ENCODE results near the gene ZFR2.

The ZFR2 gene

GRCh38 chr19:3776479-3777040 lies 92.3 kb downstream of the ZFR2 start:
- H2AFZ ChIP-seq (ENCODE audit: low read length): no peak overlapping the region
- TF ChIP-seq CTCF (IDR thresholded peaks at IDR 0.05; ENCODE audit: low read length) (no peak), EZH2 (IDR thresholded peaks at IDR 0.05; ENCODE audit: borderline replicate concordance, low read length) (no peak)
- H4K20me1 ChIP-seq (ENCODE audit: insufficient read depth, low read length): no peaks in the 10 kb centered on the region
- no peaks in the 10 kb centered on the region for H3F3A ChIP-seq (ENCODE audit: insufficient read depth, low read length)
- no peaks in the 10 kb centered on the region for H3K9me2 ChIP-seq (ENCODE audit: low read depth, low read length)
- no peak overlapping the region for H3K27ac ChIP-seq (ENCODE audit: low read depth, low read length, poor library complexity, severe bottlenecking)
- H3K9me3 ChIP-seq (ENCODE audit: low read length): peaks cover 6% of the 10 kb centered on the region
- no peaks in the 10 kb centered on the region for H3K79me2 ChIP-seq (ENCODE audit: insufficient read depth, low read length)
- H3K27me3 ChIP-seq (ENCODE audit: insufficient read depth, low read length): peaks cover 4% of the 10 kb centered on the region; the same call in 1 of the 2 replicates
- no peaks in the 10 kb centered on the region for H3K4me1 ChIP-seq (ENCODE audit: insufficient read depth, low read length, severe bottlenecking)
- no peaks in the 10 kb centered on the region for H3K36me3 ChIP-seq (ENCODE audit: insufficient read depth, low read length)
- no peak overlapping the region for H3K4me3 ChIP-seq (ENCODE audit: low read depth, low read length, poor library complexity, severe bottlenecking)
- H3K9ac ChIP-seq (ENCODE audit: low read length): no peak overlapping the region
- H3K4me2 ChIP-seq (ENCODE audit: low read length): no peak overlapping the region

- Histone ChIP-seq H3K4me1 (ENCODE audit: insufficient read depth, low read length, severe bottlenecking) (no peaks in the 10 kb centered on the region), H3F3A (ENCODE audit: insufficient read depth, low read length) (no peaks in the 10 kb centered on the region), H3K9me2 (ENCODE audit: low read depth, low read length) (no peaks in the 10 kb centered on the region), H3K4me3 (ENCODE audit: low read depth, low read length, poor library complexity, severe bottlenecking) (no peak overlapping the region), H3K9me3 (ENCODE audit: low read length) (no peaks in the 10 kb centered on the region; the same call in 1 of the 2 replicates), H3K36me3 (ENCODE audit: insufficient read depth, low read length) (no peaks in the 10 kb centered on the region), H3K27ac (ENCODE audit: low read depth, low read length, poor library complexity, severe bottlenecking) (no peak overlapping the region), H3K9ac (ENCODE audit: low read length) (no peak overlapping the region), H3K79me2 (ENCODE audit: insufficient read depth, low read length) (no peaks in the 10 kb centered on the region), H2AFZ (ENCODE audit: low read length) (no peak overlapping the region), H4K20me1 (ENCODE audit: insufficient read depth, low read length) (no peaks in the 10 kb centered on the region), H3K4me2 (ENCODE audit: low read length) (no peak overlapping the region), H3K27me3 (ENCODE audit: insufficient read depth, low read length) (peaks cover 3% of the 10 kb centered on the region; the same call in 1 of the 2 replicates)
- no peak for TF ChIP-seq EZH2 (IDR thresholded peaks at IDR 0.05; ENCODE audit: borderline replicate concordance, low read length)
- TF ChIP-seq CTCF (IDR thresholded peaks at IDR 0.05; ENCODE audit: low read length): no peak
Observed at GRCh38 chr19:3775831-3776230, 93.0 kb downstream of the ZFR2 start.

GRCh38 chr19:3775374-3775711 lies 93.5 kb downstream of the ZFR2 start:
- no peaks in the 10 kb centered on the region for H3K9me3 ChIP-seq (ENCODE audit: low read length)
- H2AFZ ChIP-seq (ENCODE audit: low read length): no peak overlapping the region
- no peaks in the 10 kb centered on the region for H3K4me1 ChIP-seq (ENCODE audit: insufficient read depth, low read length, severe bottlenecking)
- no peak overlapping the region for H3K27ac ChIP-seq (ENCODE audit: low read depth, low read length, poor library complexity, severe bottlenecking)
- no peaks in the 10 kb centered on the region for H3K79me2 ChIP-seq (ENCODE audit: insufficient read depth, low read length)
- no peaks in the 10 kb centered on the region for H3K9me2 ChIP-seq (ENCODE audit: low read depth, low read length)
- no peaks in the 10 kb centered on the region for H3K36me3 ChIP-seq (ENCODE audit: insufficient read depth, low read length)
- H3K4me3 ChIP-seq (ENCODE audit: low read depth, low read length, poor library complexity, severe bottlenecking): no peak overlapping the region
- no peak for TF ChIP-seq EZH2 (IDR thresholded peaks at IDR 0.05; ENCODE audit: borderline replicate concordance, low read length)
- no peak for TF ChIP-seq CTCF (IDR thresholded peaks at IDR 0.05; ENCODE audit: low read length)
- H3K9ac ChIP-seq (ENCODE audit: low read length): no peak overlapping the region
- no peak overlapping the region for H3K4me2 ChIP-seq (ENCODE audit: low read length)
- no peaks in the 10 kb centered on the region for H4K20me1 ChIP-seq (ENCODE audit: insufficient read depth, low read length)
- H3K27me3 ChIP-seq (ENCODE audit: insufficient read depth, low read length): no peaks in the 10 kb centered on the region
- no peaks in the 10 kb centered on the region for H3F3A ChIP-seq (ENCODE audit: insufficient read depth, low read length)

Data from OCI-LY1 (cell line).